GM18907 (cell line): ENCODE results near the gene KRTAP12-1.

Experiments
- ATAC-seq: cut with Tn5 transposase; IDR thresholded peaks from one replicate; pipeline ENCODE4 v1.9.1; 2021; ENCODE audit warnings: mild to moderate bottlenecking, moderate library complexity; ENCODE audit not compliant: unreplicated experiment

Gene KRTAP12-1

DNA sequence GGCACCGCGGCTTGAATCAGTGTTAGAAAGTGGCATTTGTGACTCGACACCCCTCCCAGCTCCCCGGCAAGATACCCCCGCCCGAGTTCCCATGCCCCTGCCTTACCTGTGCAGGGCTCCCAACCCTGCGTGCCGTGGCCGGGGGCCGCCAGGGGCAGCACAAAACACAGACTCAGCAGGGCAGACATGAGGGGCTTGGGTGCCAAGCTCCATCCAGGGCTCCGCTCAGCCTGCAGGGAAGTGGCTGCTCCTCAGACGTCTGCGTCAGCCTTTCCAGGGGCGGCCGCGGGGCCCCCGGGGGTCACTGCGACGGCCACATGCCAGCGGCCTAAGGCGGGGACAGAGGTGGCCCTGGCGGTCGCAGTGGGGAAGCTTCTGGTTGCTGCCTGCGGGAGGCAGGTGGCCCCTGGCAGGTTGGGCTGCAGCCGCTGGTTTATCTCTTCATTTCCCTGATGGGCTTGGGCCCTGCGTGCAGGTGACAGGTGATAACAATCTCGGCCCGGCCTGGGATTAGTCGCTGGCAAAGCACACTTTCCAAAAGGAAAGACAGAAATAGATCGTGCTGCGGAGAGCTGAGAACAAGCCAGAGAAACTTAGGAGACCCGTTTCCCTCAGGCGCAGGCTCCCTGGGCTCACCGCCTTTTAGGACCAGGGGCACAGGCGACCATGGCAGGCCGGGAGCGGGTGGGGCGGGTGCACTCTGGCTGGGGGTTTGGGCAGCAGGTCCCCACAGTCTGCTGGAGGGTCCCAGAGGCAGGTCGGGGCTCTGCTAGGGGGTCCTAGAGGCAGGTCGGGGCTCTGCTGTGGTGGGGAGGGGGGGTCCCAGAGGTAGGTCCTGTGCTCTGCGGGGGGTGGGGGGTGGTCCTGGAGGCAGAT, 29.6 kb upstream of the KRTAP12-1 start, which contains the start of gene TSPEAR:
Gene TSPEAR, minus strand, starts transcription at position 246 of the 876 bp plus-strand sequence. Its CDS starts 58 bp downstream, at position 188.
- ATAC-seq, result no peak

DNA sequence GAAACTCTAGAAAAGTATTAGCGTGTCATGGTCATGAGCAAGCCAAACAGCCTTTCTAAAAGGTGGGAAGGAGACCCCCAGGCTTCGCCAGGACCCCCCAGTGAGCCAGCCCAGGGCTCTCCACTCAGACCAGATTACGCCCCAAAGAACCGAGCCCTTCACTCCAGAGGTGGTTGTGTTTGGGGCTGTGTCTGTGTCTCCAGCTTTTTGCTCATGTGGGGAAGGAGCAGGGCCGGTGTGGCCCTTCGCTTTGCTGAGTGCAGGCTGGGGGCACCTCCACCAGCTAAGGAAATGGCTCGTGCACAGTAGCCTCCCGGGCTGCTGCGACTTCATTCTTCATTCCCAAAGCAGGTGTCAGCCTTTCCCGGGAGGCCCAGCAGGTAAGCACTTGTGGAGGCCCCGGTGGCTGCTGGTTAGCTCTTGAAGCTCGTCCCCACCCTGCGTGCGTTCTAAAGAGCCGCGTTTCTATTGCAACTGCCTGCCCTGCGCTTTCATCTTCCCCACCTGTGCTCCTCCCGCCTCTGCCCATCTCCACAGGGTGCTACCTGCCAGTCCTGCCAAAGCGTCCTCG, 28.9 kb upstream of the KRTAP12-1 start:
- ATAC-seq, result no peak

- ATAC-seq, result no peak
Observed at GRCh38 chr21:44710294-44710665, 28.3 kb upstream of the KRTAP12-1 start.

- ATAC-seq, result no peak
Observed at GRCh38 chr21:44709426-44710293, 27.7 kb upstream of the KRTAP12-1 start.

- ATAC-seq, result no peak
Observed at GRCh38 chr21:44708866-44709425, 27.0 kb upstream of the KRTAP12-1 start.

GRCh38 chr21:44708213-44708865, 26.4 kb upstream of the KRTAP12-1 start:
- ATAC-seq, result no peak

GRCh38 chr21:44706706-44707581, 25.0 kb upstream of the KRTAP12-1 start:
- ATAC-seq, result no peak

- no peak for ATAC-seq
Observed at GRCh38 chr21:44706026-44706705, 24.2 kb upstream of the KRTAP12-1 start.

GRCh38 chr21:44704636-44705001, 22.7 kb upstream of the KRTAP12-1 start:
- ATAC-seq, result no peak

DNA sequence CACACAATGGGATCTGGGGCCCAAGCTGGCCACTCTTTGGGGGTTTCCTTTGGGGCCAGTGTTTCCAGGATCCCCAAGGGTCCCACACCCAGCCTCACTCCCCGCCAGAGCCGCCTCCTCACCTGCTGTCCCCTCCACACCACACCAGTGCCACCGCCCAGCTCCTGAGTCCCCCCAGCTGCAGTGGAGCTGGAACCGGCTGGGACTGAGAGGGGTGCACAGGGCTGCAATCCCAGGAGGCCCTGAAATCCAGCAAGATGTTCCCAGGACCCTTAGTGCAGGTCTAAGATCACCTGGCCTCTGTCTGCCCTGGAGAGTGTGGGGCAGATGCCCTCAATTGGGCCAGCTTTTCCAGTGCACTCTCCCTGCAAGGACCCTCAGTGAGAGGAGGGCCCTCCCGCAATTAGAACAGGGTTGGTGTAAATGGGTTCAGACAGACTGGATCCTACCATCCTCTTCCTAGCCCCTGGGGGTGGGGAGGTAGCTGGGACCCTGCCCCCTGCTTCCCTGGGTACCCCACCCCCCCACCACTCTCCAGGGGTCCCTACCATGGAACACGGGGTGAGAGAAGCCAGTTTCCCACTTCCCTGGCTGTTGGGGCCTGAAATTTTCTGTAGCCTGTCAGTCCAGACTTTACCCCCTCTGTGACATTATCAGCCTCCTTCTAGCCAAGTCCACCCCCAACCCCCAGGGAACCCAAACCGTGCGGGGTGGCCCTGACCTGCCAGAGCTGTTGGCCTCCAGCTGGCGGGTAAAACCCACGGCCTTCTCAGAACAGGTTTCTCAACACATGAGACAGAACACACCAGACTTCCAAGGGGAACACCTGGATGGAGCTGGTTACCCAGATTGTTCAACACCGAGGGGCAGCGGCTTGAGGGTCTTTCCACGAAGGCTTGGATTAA, 22.0 kb upstream of the KRTAP12-1 start:
- ATAC-seq, result no peak

DNA sequence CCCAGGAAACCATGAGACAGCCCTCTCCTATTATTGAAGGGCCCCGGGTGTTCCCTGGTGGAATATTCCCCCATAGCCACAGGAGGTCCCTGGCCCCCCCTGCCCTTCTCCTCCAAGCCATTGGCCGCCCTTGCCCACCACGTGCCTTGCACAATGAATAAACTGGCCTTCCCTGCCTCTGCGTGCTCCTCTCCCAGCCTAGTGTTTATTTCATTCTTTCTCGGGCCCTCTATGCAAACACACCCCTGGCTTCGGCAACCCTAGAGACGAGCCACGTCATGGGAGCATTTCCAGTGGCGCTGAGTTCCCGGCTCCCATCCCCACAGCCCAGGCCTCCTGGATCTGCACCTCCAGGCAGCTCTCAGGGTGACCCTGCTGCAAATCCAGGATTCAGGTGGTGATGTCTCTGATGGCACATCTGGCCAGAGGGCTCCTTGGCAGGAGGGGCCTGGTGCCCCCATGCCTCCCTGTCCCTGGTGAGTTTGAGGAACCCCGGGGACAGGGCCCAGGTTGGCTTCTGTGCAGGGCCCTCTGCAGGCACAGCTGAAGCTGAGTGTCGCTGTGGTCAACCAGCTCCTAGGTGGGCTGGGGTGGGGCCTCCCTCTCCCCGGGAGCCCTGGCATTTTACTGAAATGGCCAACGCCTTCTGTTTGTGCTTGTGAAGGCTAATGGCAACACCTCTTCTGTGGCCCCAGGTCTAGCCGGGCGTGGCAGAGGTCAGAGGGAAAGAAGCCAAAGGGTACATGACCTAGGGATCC, 21.2 kb upstream of the KRTAP12-1 start:
- no peak for ATAC-seq

- ATAC-seq, result no peak
Observed at GRCh38 chr21:44702111-44702972, 20.4 kb upstream of the KRTAP12-1 start.

- no peak for ATAC-seq
Observed at GRCh38 chr21:44701541-44701940, 19.6 kb upstream of the KRTAP12-1 start.

DNA sequence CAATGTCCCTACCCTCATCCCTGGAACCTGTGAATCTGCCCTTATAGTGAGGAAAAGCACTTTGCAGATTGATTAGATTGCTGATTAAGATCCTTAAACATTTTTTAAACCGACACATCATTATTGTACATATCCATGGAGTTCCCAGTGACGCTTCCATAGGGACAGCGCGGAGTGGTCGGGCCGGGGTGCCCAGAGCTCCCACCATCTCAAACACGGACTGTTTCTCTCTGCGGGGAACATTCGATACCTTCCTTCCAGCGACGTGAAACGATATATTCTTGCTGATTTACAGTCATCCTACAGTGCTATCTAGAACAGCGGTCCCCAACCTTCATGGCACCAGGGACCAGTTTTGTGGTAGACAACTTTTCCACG, 19.0 kb upstream of the KRTAP12-1 start:
- ATAC-seq, result no peak

GRCh38 chr21:44700101-44701022, 18.4 kb upstream of the KRTAP12-1 start:
- no peak for ATAC-seq
